Mesenchymal stem cell (in vitro differentiated cells and primary cell): ENCODE results near the gene TPM1.
A peak's percentile ranks its signal among the peaks of the same experiment; 100 is the strongest.

ENCODE experiments used
- DNase-seq: peaks from one replicate; pipeline ENCODE4 v3.0.0-alpha.2; 2013
- H2AFZ ChIP-seq: one replicate; pipeline ENCODE4 v1.6.1; 2013; ENCODE audit warnings: low read depth, mild to moderate bottlenecking, control low read depth, inconsistent platforms, low read length, moderate library complexity
- H2AK5ac ChIP-seq: 2 replicates; pipeline ENCODE4 v1.6.1; 2013; ENCODE audit warnings: low read length, moderate library complexity, mild to moderate bottlenecking, inconsistent platforms; ENCODE audit not compliant: severe bottlenecking
- H2BK120ac ChIP-seq: one replicate; pipeline ENCODE4 v1.6.1; 2013; ENCODE audit warnings: low read depth, mild to moderate bottlenecking, inconsistent platforms, low read length, moderate library complexity
- H2BK12ac ChIP-seq, 2 experiments: one replicate each; pipeline ENCODE4 v1.6.1; 2013; ENCODE audit warnings: inconsistent platforms in 2 of 2, low read length in 2 of 2, mild to moderate bottlenecking in 2 of 2, moderate library complexity in 2 of 2, control low read depth in 1 of 2
- H2BK15ac ChIP-seq: one replicate; pipeline ENCODE4 v1.6.1; 2013; ENCODE audit warnings: mild to moderate bottlenecking, low read depth, inconsistent platforms; ENCODE audit not compliant: poor library complexity, severe bottlenecking
- H2BK5ac ChIP-seq: 2 replicates; pipeline ENCODE4 v1.6.1; 2013; ENCODE audit warnings: low read depth, mild to moderate bottlenecking, low read length, control low read depth, inconsistent platforms; ENCODE audit not compliant: poor library complexity, severe bottlenecking
- H3K14ac ChIP-seq, 2 experiments: one replicate each; pipeline ENCODE4 v1.6.1; 2013; ENCODE audit warnings: inconsistent platforms in 2 of 2, low read length in 2 of 2, control low read depth in 1 of 2, mild to moderate bottlenecking in 1 of 2, moderate library complexity in 1 of 2
- H3K18ac ChIP-seq, 2 experiments: one replicate each; pipeline ENCODE4 v1.6.1; 2013; ENCODE audit warnings: inconsistent platforms in 2 of 2, low read length in 2 of 2, control low read depth in 1 of 2, low read depth in 1 of 2, mild to moderate bottlenecking in 1 of 2
- H3K23ac ChIP-seq, 2 experiments: one replicate each; pipeline ENCODE4 v1.6.1; 2013; ENCODE audit warnings: inconsistent platforms in 2 of 2, low read length in 2 of 2, mild to moderate bottlenecking in 2 of 2, moderate library complexity in 2 of 2, control low read depth in 1 of 2
- H3K27ac ChIP-seq: 2 replicates; pipeline ENCODE4 v1.5.1; 2013; ENCODE audit warnings: mild to moderate bottlenecking, moderate library complexity, low read length, control low read depth, inconsistent platforms; ENCODE audit not compliant: poor library complexity, severe bottlenecking
- H3K27me3 ChIP-seq, 2 experiments: 2 replicates each; pipeline versions ENCODE4 v1.6.1 to v1.7.0; 2013; ENCODE audit warnings: low read length in 2 of 2, mild to moderate bottlenecking in 2 of 2, moderate library complexity in 2 of 2, control low read depth in 1 of 2, inconsistent platforms in 1 of 2; ENCODE audit not compliant: control insufficient read depth in 1 of 2, insufficient read depth in 1 of 2
- H3K36me3 ChIP-seq, 2 experiments: 2 replicates each; pipeline versions ENCODE4 v1.6.1 to v1.7.0; 2013; ENCODE audit warnings: low read length in 2 of 2, control low read depth in 1 of 2, inconsistent platforms in 1 of 2, low read depth in 1 of 2, mild to moderate bottlenecking in 1 of 2; ENCODE audit not compliant: insufficient read depth in 2 of 2, control insufficient read depth in 1 of 2
- H3K4ac ChIP-seq, 2 experiments: one replicate each; pipeline ENCODE4 v1.6.1; 2013; ENCODE audit warnings: inconsistent platforms in 2 of 2, low read length in 2 of 2, mild to moderate bottlenecking in 2 of 2, moderate library complexity in 2 of 2, control low read depth in 1 of 2, low read depth in 1 of 2
- H3K4me1 ChIP-seq: 2 replicates; pipeline ENCODE4 v1.6.1; 2013; ENCODE audit warnings: low read depth, low read length, control low read depth; ENCODE audit not compliant: control insufficient read depth, insufficient read depth
- H3K4me2 ChIP-seq: 2 replicates; pipeline ENCODE4 v1.6.1; 2013; ENCODE audit warnings: low read length, mild to moderate bottlenecking, inconsistent platforms; ENCODE audit not compliant: poor library complexity, severe bottlenecking
- H3K4me3 ChIP-seq, 2 experiments: 2 replicates each; pipeline versions ENCODE4 v1.5.1 to v1.7.0; 2013; ENCODE audit warnings: low read length in 2 of 2, mild to moderate bottlenecking in 2 of 2, control low read depth in 1 of 2, low read depth in 1 of 2; ENCODE audit not compliant: insufficient read depth in 1 of 2
- H3K79me1 ChIP-seq: replicated peaks from 2 replicates; pipeline ENCODE4 v1.6.1; 2013; ENCODE audit warnings: mild to moderate bottlenecking, control low read depth, low read length, inconsistent platforms; ENCODE audit not compliant: poor library complexity, severe bottlenecking
- H3K9ac ChIP-seq: 2 replicates; pipeline ENCODE4 v1.7.0; 2013; ENCODE audit warnings: mild to moderate bottlenecking, low read length, moderate library complexity
- H3K9me3 ChIP-seq: 2 replicates; pipeline ENCODE4 v1.7.0; 2013; ENCODE audit warnings: mild to moderate bottlenecking, low read length; ENCODE audit not compliant: control insufficient read depth
- H4K8ac ChIP-seq: one replicate; pipeline ENCODE4 v1.6.1; 2013; ENCODE audit warnings: inconsistent platforms, mild to moderate bottlenecking, low read length, moderate library complexity
- H4K91ac ChIP-seq: one replicate; pipeline ENCODE4 v1.6.1; 2013; ENCODE audit warnings: mild to moderate bottlenecking, low read length, inconsistent platforms
- WGBS: methylation state at CpG from one replicate; pipeline ENCODE4 v1.1.7; 2013; ENCODE audit warnings: mixed read lengths; 5-methylcytosine and 5-hydroxymethylcytosine counted together

Gene TPM1

DNA sequence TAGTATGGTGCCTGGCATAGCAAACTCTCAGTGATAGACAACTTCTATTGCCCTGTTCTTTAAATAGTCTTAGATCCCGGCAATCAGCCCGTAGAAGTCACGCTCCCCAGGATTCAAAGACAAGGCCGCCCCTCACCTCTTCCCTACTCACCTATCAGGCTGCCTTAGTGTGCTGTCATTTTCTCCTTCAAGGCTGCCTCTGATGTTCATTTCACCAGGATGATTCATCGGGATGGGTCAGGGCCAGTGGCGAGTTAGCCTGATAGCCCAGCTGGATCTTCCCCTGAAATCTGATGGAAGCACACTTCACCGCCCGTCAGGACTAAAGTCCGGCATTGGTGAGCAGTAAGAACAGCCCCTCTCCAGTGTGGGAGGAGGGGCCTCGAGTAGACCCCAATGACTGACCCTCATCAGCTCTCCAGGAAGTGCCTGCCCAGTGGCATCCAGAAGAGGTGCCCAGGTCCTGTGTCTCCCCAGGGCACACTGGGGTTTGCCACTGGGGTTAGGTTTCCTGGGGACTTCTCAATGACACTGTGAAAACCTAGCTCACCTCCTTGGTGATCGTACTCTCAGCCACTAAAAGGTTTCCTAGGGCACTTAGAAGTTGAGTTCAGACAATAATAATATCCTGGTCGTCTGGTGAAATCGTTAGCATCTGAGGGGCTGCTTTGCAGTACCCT lies 37.5 kb downstream of the TPM1 start:
- no peaks in the 10 kb centered on the region for H3K9me3 ChIP-seq
- no peaks in the 10 kb centered on the region for H3K27me3 ChIP-seq
- no peak overlapping the region for H3K4me3 ChIP-seq
- H3K27ac ChIP-seq, result peak overlapping the region; percentile 3
- H3K9ac ChIP-seq, result no peak overlapping the region
- peak overlapping the region; percentile 24 for H2AK5ac ChIP-seq
- no peak overlapping the region for H2BK120ac ChIP-seq
- H2BK15ac ChIP-seq, result peak overlapping the region; percentile 26
- peak overlapping the region in 1 of 2 experiments; percentile 24 for H3K18ac ChIP-seq
- H2AFZ ChIP-seq, result no peak overlapping the region
- H3K4me1 ChIP-seq, result peaks cover 8% of the 10 kb centered on the region
- H2BK5ac ChIP-seq, result no peak overlapping the region
- H3K36me3 ChIP-seq, result no peaks in the 10 kb centered on the region
- peak overlapping the region; percentile 6 to 55 for H2BK12ac ChIP-seq
- H4K91ac ChIP-seq, result no peak overlapping the region
- no peak overlapping the region for H3K4me2 ChIP-seq
- no peaks in the 10 kb centered on the region for H3K79me1 ChIP-seq
- H3K23ac ChIP-seq, result no peak overlapping the region
- WGBS, result 82% methylated on average over 13 of the region's 13 CpGs
- H3K14ac ChIP-seq, result no peak overlapping the region
- peak; percentile 51 for DNase-seq
- peak overlapping the region in 1 of 2 experiments; percentile 7 for H3K4ac ChIP-seq
- peak overlapping the region; percentile 1 for H4K8ac ChIP-seq

DNA sequence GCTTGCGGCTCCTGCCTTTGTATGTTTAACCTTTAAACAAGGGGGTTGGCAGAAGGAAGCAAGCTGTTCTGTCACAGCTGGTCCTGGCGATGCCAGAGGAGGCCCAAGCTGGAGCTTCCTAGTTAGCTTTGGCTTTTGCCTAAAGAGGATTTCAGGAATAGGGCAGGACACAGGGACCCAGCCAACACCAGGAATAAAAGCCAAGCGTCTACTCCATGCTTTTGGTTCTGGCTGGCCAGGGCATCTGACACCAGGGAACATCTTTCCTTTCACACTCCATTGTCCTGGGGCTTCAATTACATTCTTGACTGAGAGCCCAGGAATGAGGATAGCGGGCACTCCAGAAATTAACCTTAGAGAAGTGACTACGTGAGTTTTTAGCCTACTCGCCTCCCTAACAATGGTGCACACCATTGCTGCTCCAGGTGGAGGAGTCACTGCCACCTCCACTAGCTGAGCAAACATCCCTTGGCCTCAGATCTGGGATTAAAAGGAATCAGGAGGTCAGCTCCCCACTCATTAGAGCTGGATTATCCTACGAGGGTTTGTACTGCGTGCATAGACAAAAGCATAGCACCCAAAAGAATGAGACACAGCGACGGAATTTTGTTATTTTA lies 38.2 kb downstream of the TPM1 start:
- no peak overlapping the region for H3K4me2 ChIP-seq
- H3K23ac ChIP-seq, result no peak overlapping the region
- no peak overlapping the region for H3K18ac ChIP-seq
- H2AK5ac ChIP-seq, result peak overlapping the region; percentile 24
- 94% methylated on average over 10 of the region's 10 CpGs for WGBS
- no peak overlapping the region for H3K4me3 ChIP-seq
- no peak overlapping the region for H3K14ac ChIP-seq
- H2BK15ac ChIP-seq, result no peak overlapping the region
- no peaks in the 10 kb centered on the region for H3K79me1 ChIP-seq
- no peaks in the 10 kb centered on the region for H3K9me3 ChIP-seq
- no peak overlapping the region for H2AFZ ChIP-seq
- H3K27ac ChIP-seq, result no peak overlapping the region
- no peak overlapping the region for H2BK12ac ChIP-seq
- no peak overlapping the region for H2BK5ac ChIP-seq
- peaks cover 5% of the 10 kb centered on the region for H3K4me1 ChIP-seq
- no peak for DNase-seq
- H4K91ac ChIP-seq, result no peak overlapping the region
- no peak overlapping the region for H2BK120ac ChIP-seq
- H3K9ac ChIP-seq, result no peak overlapping the region
- no peak overlapping the region for H3K4ac ChIP-seq
- no peaks in the 10 kb centered on the region for H3K36me3 ChIP-seq
- H4K8ac ChIP-seq, result no peak overlapping the region
- H3K27me3 ChIP-seq, result no peaks in the 10 kb centered on the region

DNA sequence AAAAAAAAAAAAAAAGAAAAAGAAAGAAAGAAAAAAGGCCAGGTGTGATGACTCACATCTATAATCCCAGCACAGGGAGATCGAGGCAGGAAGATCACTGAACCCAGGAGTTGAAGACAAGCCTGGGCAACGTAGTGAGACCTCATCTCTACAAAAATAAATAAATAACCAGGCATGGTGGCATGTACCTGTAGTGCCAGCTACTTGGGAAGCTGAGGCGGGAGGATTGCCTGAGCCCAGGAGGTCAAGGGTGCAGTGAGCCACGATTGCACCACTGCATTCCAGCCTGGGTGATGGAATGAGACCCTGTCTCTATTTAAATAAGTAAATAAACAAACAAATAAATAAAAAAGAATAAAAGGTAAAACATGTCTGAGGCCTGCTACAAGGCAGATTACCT lies 39.8 kb downstream of the TPM1 start:
- Histone ChIP-seq H2BK12ac (peak overlapping the region in 1 of 2 experiments; percentile 34), H3K79me1 (no peaks in the 10 kb centered on the region), H2BK15ac (no peak overlapping the region), H2AK5ac (no peak overlapping the region), H3K9me3 (no peaks in the 10 kb centered on the region), H4K8ac (no peak overlapping the region), H3K4me1 (peaks cover 5% of the 10 kb centered on the region), H3K4me2 (no peak overlapping the region), H4K91ac (no peak overlapping the region), H2BK5ac (no peak overlapping the region), H2BK120ac (peak overlapping the region; percentile 8), H3K14ac (no peak overlapping the region), H3K18ac (no peak overlapping the region), H2AFZ (no peak overlapping the region), H3K23ac (no peak overlapping the region), H3K27ac (no peak overlapping the region), H3K9ac (no peak overlapping the region), H3K4ac (no peak overlapping the region), H3K36me3 (no peaks in the 10 kb centered on the region), H3K4me3 (no peak overlapping the region), H3K27me3 (no peaks in the 10 kb centered on the region)
- WGBS, result 100% methylated on average over 1 of the region's 4 CpGs
- no peak for DNase-seq

DNA sequence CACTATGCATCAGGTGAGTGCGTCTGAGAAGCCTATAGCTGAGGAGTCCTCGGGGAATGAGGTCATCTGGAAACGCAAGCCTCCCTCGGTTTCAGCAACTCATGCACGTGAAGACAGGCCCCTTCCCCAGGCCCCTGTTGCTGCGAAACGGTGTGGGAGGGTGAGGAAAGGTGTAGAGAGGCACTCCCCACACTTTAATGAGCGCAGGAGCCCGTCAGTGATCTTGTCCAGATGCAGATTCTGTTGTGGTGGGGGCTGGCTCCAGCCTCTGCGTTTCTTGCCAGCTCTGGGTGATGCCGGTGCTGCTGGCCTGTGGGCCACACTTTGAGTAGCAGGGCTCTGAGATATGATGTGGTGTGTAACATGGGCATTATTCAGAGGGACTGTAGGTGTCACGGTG lies 40.5 kb downstream of the TPM1 start:
- Histone ChIP-seq H3K27me3 (no peaks in the 10 kb centered on the region), H3K4ac (no peak overlapping the region), H3K36me3 (no peaks in the 10 kb centered on the region), H2BK15ac (no peak overlapping the region), H3K27ac (no peak overlapping the region), H2BK12ac (peak overlapping the region in 1 of 2 experiments; percentile 20), H4K91ac (no peak overlapping the region), H3K18ac (no peak overlapping the region), H4K8ac (no peak overlapping the region), H3K4me2 (no peak overlapping the region), H2AFZ (no peak overlapping the region), H3K9me3 (no peaks in the 10 kb centered on the region), H3K4me3 (no peak overlapping the region), H3K23ac (no peak overlapping the region), H3K79me1 (no peaks in the 10 kb centered on the region), H2BK5ac (no peak overlapping the region), H3K14ac (peak overlapping the region in 1 of 2 experiments; percentile 22), H3K9ac (no peak overlapping the region), H2AK5ac (no peak overlapping the region), H2BK120ac (no peak overlapping the region), H3K4me1 (peaks cover 6% of the 10 kb centered on the region)
- DNase-seq, result no peak
- WGBS, result 58% methylated on average over 12 of the region's 12 CpGs
